Measurements from ENCODE around the gene CASQ2. TPM values are rescaled to one million over a fixed set of nuclear protein-coding genes. Genes with fewer than 3 reads are reported as not detected.

The CASQ2 gene
- total and polyA plus RNA-seq, 2 of the 4 experiments (the other 2 are of a cell fraction), result not detected

DNA sequence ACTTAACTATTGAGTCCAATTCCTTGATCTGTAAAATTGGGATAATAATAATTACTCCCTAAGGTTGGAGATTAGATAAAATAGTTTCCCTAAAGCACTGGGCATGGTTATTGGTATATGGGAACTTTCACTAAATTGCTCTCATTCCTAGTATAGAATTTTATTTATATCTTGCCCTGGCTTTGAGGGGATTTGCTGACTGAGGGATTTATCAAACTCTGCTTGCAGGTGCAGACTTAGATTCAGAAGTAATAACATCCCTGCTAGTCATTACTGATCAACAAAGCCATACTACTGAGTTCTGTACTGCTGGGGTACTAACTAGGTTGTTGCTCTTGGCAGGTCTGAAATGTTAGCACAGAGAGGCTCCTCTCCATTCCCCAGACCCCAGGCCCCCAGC, 41.9 kb downstream of the CASQ2 start:
- Histone ChIP-seq H2BK20ac (ENCODE audit: low read depth, low read length) (no peak overlapping the region), H3K36me3 (ENCODE audit: control insufficient read depth, insufficient read depth, low read length) (no peaks in the 10 kb centered on the region), H2BK120ac (ENCODE audit: low read depth, low read length) (no peak overlapping the region), H3K56ac (ENCODE audit: extremely low read depth, insufficient read depth, low read length) (no peak overlapping the region), H4K91ac (ENCODE audit: insufficient read depth, low read depth, low read length) (no peak overlapping the region), H3K27ac (ENCODE audit: insufficient read depth, low read length) (no peak overlapping the region), H3K4ac (ENCODE audit: low read depth, low read length) (no peak overlapping the region), H4K20me1 (ENCODE audit: insufficient read depth, low read length) (no peaks in the 10 kb centered on the region), H3K9me3 (ENCODE audit: control insufficient read depth, insufficient read depth, low read length) (no peaks in the 10 kb centered on the region), H3K4me2 (ENCODE audit: low read depth, low read length) (no peak overlapping the region), H3K4me3 (ENCODE audit: insufficient read depth, low read depth, low read length) (no peak overlapping the region), H3K9me1 (ENCODE audit: insufficient read depth, low read length) (no peaks in the 10 kb centered on the region), H3K23ac (ENCODE audit: low read depth, low read length) (no peak overlapping the region), H3K14ac (replicated peaks; ENCODE audit: low read depth, low read length) (no peak overlapping the region), H3K4me1 (ENCODE audit: control insufficient read depth, insufficient read depth, low read length) (peaks cover 2% of the 10 kb centered on the region; the same call in 1 of the 2 replicates), H2AK9ac (replicated peaks; ENCODE audit: low read depth, low read length, poor library complexity) (no peak overlapping the region), H2AFZ (replicated peaks; ENCODE audit: low read length, poor library complexity) (no peak overlapping the region), H3K79me1 (ENCODE audit: low read depth in 1 of 2, low read length in 2 of 2) (no peaks in the 10 kb centered on the region), H3K18ac (ENCODE audit: low read depth, low read length) (no peak overlapping the region), H2BK5ac (ENCODE audit: low read depth, low read length, poor library complexity, severe bottlenecking) (no peak overlapping the region), H2AK5ac (ENCODE audit: low read depth, low read length) (no peak overlapping the region), H3K9ac (ENCODE audit: low read depth, low read length) (no peak overlapping the region), H4K5ac (ENCODE audit: low read depth, low read length) (no peak overlapping the region), H2BK15ac (ENCODE audit: low read depth, low read length) (no peak overlapping the region), H3K27me3 (ENCODE audit: control insufficient read depth, insufficient read depth, low read length) (0 out of 2 replicates have a peak, but pooled peaks cover 2% of the 10 kb centered on the region), H4K8ac (ENCODE audit: low read depth in 2 of 2, low read length in 2 of 2) (no peak overlapping the region)
- CTCF ChIA-PET, result no interaction called here
- in situ Hi-C loops (cut with MboI; ENCODE audit: low sequenced_read_pairs) (no loop called here), intact Hi-C loops (cut with micrococcal nuclease) (no loop called here), dilution Hi-C loops (cut with HindIII; ENCODE audit: low sequenced_read_pairs, unreplicated experiment) (no loop called here)
- no peak for DNase-seq
- no TSS peak for BruUV-seq (replicated peaks)
- TF ChIP-seq USF2 (IDR thresholded peaks at IDR 0.05; ENCODE audit: low read depth, low read length), result no peak
- no peak for TF ChIP-seq CEBPB (IDR thresholded peaks at IDR 0.05; ENCODE audit: low read depth, low read length)
- TF ChIP-seq BHLHE40 (IDR thresholded peaks at IDR 0.05; ENCODE audit: low read depth, low read length), result no peak
- no peak for TF ChIP-seq RAD21 (IDR thresholded peaks at IDR 0.05; ENCODE audit: low read length)
- no peak for TF ChIP-seq POLR2A (IDR thresholded peaks at IDR 0.05; ENCODE audit: low read depth, low read length)
- TF ChIP-seq, protein P1, sequence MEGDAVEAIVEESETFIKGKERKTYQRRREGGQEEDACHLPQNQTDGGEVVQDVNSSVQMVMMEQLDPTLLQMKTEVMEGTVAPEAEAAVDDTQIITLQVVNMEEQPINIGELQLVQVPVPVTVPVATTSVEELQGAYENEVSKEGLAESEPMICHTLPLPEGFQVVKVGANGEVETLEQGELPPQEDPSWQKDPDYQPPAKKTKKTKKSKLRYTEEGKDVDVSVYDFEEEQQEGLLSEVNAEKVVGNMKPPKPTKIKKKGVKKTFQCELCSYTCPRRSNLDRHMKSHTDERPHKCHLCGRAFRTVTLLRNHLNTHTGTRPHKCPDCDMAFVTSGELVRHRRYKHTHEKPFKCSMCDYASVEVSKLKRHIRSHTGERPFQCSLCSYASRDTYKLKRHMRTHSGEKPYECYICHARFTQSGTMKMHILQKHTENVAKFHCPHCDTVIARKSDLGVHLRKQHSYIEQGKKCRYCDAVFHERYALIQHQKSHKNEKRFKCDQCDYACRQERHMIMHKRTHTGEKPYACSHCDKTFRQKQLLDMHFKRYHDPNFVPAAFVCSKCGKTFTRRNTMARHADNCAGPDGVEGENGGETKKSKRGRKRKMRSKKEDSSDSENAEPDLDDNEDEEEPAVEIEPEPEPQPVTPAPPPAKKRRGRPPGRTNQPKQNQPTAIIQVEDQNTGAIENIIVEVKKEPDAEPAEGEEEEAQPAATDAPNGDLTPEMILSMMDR (conservative IDR thresholded peaks at IDR 0.05; ENCODE audit: low read depth, low read length), result no peak
- peak; percentile 55 for TF ChIP-seq MAFK (IDR thresholded peaks at IDR 0.05; ENCODE audit: low read depth, low read length)
- no peak for TF ChIP-seq CHD1 (IDR thresholded peaks at IDR 0.05; ENCODE audit: low read depth, low read length)
- ATAC-seq (ENCODE audit: low read depth), result no peak
- POLR2A ChIA-PET (ENCODE audit: unreplicated experiment), result no interaction called here

Data from IMR-90 (cell line).